T-helper 2 cell treated with Interferon-gamma antibody and Interleukin-4, amounts not matched to agents 100 ng/mL and 5 ng/mL, for 36 hours (primary cell): ENCODE measurements around the gene CUL2. TPM values are rescaled to one million over a fixed set of nuclear protein-coding genes. Genes with fewer than 3 reads are reported as not detected.

Experiments used
- intact Hi-C: fragments of 100-400 bp; cut with micrococcal nuclease; formaldehyde crosslinking; loops from one replicate; pipeline ENCODE4 v1.15.1; 2023
- total RNA-seq: library from RNA; stranded (reverse); gene quantifications from 2 replicates; pipeline ENCODE4 v1.2.3, GENCODE V29; 2022

The CUL2 gene
- total RNA-seq, result 42.9 and 43.8 TPM in 2 replicates

GRCh38 chr10:35090162-35090954 is at the start of gene CUL2:
Gene CUL2, minus strand, starts transcription at chr10:35090341. Its CDS starts 19,024 bp downstream, at chr10:35071317.
- intact Hi-C loops, result loop anchor here (1.0 to 2.0 kb wide), 3 partner anchors 37 to 246 kb away; partner anchors contain the start of gene CCNY

- intact Hi-C loops, result no loop called here
These were observed 46.2 kb upstream of the CUL2 start for GRCh38 chr10:35136263-35136815.

GRCh38 chr10:35135861-35136260 is 45.7 kb upstream of the CUL2 start:
- intact Hi-C loops, result no loop called here

DNA sequence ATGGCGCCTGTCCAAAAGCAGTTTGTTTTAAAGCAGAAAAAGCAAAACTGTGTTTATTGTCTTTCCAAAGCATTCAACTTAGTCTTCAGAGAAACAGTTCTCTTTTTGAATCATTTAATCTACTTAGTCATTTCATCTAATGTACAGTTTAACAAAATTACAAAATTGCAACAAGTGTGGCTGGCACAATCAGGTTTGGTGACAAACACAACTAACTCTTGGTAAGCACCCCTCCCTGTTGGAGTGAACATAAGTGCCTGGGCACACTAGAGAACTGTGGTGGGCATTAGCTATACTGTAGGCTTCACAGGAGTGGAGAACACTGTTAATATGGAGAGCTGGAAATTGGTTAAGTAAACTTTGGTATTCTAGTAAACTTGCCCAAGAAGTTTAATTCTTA is 43.4 kb upstream of the CUL2 start:
- intact Hi-C loops, result no loop called here

- intact Hi-C loops, result loop anchor here (1.0 kb wide), 2 partner anchors 17 to 63 kb away; no protein-coding TSS in a partner anchor
These were observed 42.6 kb upstream of the CUL2 start for GRCh38 chr10:35132727-35133126.

- intact Hi-C loops, result no loop called here
These were observed 40.5 kb upstream of the CUL2 start for GRCh38 chr10:35130663-35131062.

DNA sequence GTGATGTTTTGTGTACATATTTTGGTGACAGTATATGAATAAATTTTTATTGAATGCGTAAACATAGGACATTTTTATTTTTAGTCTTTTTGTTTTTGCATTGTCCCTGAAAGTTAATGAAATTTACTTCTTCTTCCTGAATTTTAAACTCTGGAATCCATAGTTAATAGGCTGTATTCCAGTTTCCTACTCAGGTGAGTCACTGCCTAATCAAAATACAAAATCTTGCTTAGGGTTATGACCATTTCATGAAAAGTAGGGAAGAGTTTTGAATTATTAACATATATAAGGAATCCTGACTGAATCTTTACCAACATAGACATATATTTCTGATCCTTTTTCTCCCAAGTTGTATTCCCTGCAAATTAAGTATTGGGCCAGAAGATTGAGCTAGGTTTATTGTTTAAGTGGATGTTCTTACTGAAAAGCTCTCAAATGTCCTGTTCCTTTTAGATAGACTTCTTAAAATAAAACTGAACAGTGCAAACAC is 39.1 kb upstream of the CUL2 start:
- intact Hi-C loops, result no loop called here

- intact Hi-C loops, result loop anchor here (1.0 kb wide), 2 partner anchors 22 to 37 kb away; partner anchors contain the start of gene CUL2
These were observed 37.2 kb upstream of the CUL2 start for GRCh38 chr10:35127289-35127891.

GRCh38 chr10:35126530-35127288 is 36.6 kb upstream of the CUL2 start, which contains the start of gene CREM:
Gene CREM, plus strand, starts transcription at chr10:35126846. Its CDS starts 10,990 bp downstream, at chr10:35137836.
- intact Hi-C loops, result loop anchor here (1.0 kb wide), 6 partner anchors 23 to 215 kb away; partner anchors contain the start of gene CUL2

DNA sequence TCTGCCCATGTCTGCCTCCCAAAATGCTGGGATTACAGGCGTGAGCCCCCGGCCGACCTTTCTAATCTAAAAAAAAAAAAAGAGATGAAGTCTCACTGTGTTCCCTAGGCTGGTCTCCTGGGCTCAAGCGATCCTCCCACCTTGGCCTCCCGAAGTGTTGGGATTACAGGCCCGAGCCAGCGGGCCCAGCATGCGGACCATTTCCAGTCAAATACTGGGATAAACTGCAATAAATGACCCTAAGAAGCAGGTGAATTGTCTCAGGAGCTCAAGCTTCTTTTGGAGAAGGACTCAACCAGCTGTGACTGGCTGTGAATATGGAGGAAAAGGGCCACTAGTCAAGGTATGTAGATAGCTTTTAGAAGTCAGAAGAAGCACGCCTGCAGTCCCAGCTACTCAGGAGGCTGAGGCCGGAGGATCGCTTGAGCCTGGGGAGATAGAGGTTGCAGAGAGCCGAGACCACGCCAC is 36.0 kb upstream of the CUL2 start:
- intact Hi-C loops, result loop anchor here (1.0 kb wide), 4 partner anchors 70 to 215 kb away; no protein-coding TSS in a partner anchor

- intact Hi-C loops, result no loop called here
These were observed 34.4 kb upstream of the CUL2 start for GRCh38 chr10:35124540-35124939.

GRCh38 chr10:35119378-35119777 is 29.2 kb upstream of the CUL2 start:
- intact Hi-C loops, result no loop called here

DNA sequence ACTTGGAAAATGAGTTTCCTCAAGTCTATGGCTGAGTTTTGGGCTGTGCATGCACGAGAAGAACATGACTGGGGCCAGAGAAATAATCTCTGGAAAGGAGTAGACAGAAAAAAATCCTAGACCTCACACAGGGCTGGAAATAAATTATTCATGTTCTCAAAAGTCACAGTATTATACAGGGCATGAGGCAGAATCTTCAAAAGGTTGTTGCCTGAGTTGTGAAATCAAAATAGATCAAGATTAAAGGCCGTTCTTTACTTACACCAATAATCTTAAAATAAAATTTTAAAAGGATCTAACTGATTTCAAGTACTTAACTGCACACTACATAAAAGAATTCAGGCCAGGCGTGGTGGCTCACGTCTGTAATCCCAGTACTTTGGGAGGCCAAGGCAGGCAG is 22.4 kb upstream of the CUL2 start:
- intact Hi-C loops, result no loop called here

DNA sequence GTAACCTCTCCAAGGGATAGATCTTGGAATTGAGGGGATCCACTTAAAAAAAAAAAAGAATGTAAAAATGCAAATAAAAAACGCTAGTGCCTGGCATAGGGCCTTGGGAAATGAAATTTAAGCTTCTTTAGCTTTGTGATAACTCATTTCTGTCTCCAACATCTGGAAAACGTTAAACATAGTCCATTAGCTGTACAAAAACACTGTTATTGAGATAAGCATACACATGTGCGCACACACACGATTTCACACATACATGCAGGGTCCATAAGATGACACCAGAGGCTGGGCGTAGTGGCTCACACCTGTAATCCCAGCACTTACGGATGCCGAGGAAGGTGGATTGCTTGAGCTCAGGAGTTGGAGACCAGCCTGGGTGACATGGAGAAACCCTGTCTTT is 13.7 kb upstream of the CUL2 start:
- intact Hi-C loops, result no loop called here

DNA sequence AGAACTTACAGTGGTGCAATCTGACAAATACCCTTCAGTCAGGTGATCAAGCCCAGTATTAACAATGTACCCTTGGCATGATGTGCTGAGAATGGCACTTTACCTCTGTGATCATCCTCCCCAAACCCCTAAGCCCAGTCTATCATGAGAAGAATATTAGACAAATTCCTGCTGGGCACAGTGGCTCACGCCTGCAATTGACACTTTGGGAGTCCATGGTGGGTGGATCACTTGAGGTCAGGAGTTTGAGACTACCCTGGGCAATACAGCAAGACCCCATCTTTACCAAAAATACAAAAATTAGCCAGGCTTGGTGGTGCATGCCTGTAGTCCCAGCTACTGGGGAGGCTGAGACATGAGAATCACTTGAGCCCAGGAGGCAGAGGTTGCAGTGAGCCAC is 7.4 kb upstream of the CUL2 start:
- intact Hi-C loops, result no loop called here

DNA sequence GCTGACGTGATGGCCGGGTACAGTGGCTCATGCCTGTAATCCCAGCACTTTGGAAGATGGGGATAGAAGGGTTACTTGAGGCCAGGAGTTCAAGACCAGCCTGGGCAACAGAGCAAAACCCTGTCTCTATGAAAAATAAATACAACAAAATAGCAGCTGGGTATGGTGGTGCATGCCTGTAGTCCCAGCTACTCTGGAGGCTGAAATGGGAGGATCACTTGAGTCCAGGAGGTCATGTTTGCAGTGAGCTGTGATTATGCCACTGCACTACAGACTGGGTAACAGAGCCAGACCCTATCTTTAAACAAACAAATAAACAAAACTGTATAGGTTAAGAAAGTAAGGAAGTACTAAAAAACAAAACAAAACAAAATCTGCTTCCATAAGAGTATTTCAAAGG is 6.2 kb upstream of the CUL2 start:
- intact Hi-C loops, result no loop called here

DNA sequence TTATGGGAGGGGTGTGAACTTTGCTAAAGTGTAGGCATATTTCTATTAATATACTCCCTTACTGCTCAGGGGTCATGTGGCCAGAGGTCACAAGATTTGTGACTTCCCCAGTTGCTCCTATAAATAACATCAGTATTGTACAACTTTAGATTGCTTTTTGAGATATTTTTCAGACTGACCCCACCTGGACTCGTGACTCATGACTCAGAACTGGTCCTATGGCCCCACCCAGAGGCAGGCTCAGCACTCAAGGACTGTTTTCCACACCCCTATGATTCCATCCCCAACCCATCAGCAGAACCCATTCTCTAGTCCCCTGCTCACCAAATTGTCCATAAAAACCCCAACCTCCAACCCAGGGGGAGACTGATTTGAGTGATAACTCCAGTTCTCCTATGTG is 2.7 kb upstream of the CUL2 start:
- intact Hi-C loops, result no loop called here

DNA sequence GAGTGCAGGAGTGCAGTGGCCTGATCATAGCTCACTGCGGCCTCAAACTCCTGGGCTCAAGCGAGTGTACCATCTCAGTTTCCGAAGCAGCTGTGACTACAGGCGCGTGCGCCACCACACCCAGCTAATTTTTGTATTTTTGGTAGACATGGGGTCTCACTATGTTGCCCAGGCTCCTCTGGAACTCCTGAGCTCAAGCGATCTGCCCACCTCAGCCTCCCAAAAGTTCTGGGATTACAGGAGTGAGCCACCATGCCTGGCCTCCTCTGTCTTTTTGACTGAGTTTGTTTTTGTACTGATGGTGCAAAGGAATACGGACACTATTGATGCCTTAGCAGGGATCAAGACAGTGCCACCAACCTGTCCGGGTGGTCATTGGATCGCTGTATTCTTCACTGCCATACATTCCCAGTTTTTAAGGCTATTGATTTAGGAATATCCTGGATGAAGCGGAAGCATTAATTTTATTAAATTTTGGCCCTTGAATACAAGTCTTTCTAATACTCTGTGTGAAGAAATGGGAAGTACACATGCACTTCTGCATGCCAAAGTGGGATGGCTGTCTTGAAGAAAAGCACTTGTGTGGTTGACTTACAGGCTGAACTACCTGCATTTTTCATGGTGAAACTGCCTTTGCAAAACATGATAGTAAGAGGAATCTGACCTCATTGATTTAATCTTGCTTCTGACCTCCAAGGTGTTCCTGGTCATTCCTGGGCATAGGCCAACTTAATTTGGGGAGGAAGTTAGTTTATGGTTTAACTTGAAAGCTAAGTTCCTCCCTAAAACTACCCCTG is 2.1 kb upstream of the CUL2 start:
- intact Hi-C loops, result loop anchor here (2.0 kb wide), 1 partner anchor 245 kb away; the partner anchor contains the start of gene CCNY

GRCh38 chr10:35089611-35090161 is 455 bp downstream of the CUL2 start:
- intact Hi-C loops, result loop anchor here (1.0 to 2.0 kb wide), 3 partner anchors 38 to 247 kb away; partner anchors contain the start of gene CCNY

DNA sequence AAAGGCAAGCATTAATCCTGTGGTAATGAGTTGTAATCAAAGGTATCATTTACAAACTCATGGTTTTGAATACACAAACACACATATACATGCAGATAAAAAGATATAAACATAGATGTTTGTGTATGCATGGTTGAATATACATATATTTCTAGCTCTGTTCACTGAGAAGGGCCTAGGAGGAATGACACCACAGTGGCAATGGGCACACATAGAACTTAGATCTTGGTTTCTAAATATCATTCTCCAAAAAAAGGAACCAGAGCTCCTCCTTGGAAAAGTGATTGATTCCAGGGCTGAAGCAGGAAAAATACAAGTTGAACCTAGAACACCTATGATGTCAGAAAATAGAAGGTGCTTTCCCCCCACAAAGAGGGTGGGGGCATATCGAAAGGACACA is 6.9 kb downstream of the CUL2 start:
- intact Hi-C loops, result no loop called here
